Coronary artery (tissue), 2 donors: ENCODE data around the gene ALS2.

Experiments
- DNase-seq: peaks from one replicate; pipeline ENCODE4 v3.0.0-alpha.2; 2017; ENCODE audit warnings: low spot score
- H3K27ac ChIP-seq, 2 donors: fragments of 200-600 bp; sonication (generic); one replicate each; pipeline ENCODE4 v1.5.1; 2016 to 2019
- H3K4me3 ChIP-seq: fragments of 200-600 bp; sonication (generic); 2 replicates; pipeline ENCODE4 v1.5.1; 2016; ENCODE audit warnings: mild to moderate bottlenecking, moderate library complexity
- CTCF ChIP-seq: fragments of 200-600 bp; sonication (generic); IDR thresholded peaks from one replicate; pipeline ENCODE4 v1.5.1; 2019; ENCODE audit warnings: antibody characterized with exemption

The ALS2 gene

GRCh38 chr2:201790989-201791388 lies 10.3 kb upstream of the ALS2 start:
- no peak for DNase-seq
- Histone ChIP-seq H3K27ac (no peak overlapping the region), H3K4me3 (no peak overlapping the region)
- no peak for TF ChIP-seq CTCF

GRCh38 chr2:201790291-201790690 lies 9.6 kb upstream of the ALS2 start:
- Histone ChIP-seq H3K4me3 (no peak overlapping the region), H3K27ac (no peak overlapping the region)
- DNase-seq = no peak
- TF ChIP-seq CTCF = no peak

- Histone ChIP-seq H3K4me3 (no peak overlapping the region), H3K27ac (no peak overlapping the region)
- DNase-seq = no peak
- TF ChIP-seq CTCF = no peak
Measured at GRCh38 chr2:201789395-201789794, 8.7 kb upstream of the ALS2 start.

GRCh38 chr2:201788371-201788770 lies 7.6 kb upstream of the ALS2 start:
- no peak for DNase-seq
- no peak overlapping the region for H3K4me3 ChIP-seq
- no peak for TF ChIP-seq CTCF
- no peak overlapping the region for H3K27ac ChIP-seq

- no peak overlapping the region for H3K27ac ChIP-seq
- no peak for DNase-seq
- TF ChIP-seq CTCF = no peak
Measured at GRCh38 chr2:201786471-201786870, 5.7 kb upstream of the ALS2 start.

GRCh38 chr2:201785135-201785534 lies 4.4 kb upstream of the ALS2 start:
- DNase-seq = no peak
- H3K4me3 ChIP-seq = no peak overlapping the region
- no peak for TF ChIP-seq CTCF
- H3K27ac ChIP-seq = no peak overlapping the region

More at GRCh38 chr2:201786471-201786870, 5.7 kb upstream of the ALS2 start:
- H3K4me3 ChIP-seq = no peak overlapping the region

- TF ChIP-seq CTCF = no peak
- no peak overlapping the region for H3K27ac ChIP-seq
- DNase-seq = no peak
- H3K4me3 ChIP-seq = no peak overlapping the region
Measured at GRCh38 chr2:201784563-201784962, 3.8 kb upstream of the ALS2 start.
